NT2/D1 (cell line): Measurements from ENCODE around the gene CLCN5.
A peak's percentile ranks its signal among the peaks of the same experiment; 100 is the strongest.

Experiments
- DNase-seq: peaks from one replicate; pipeline ENCODE4 v3.0.0-alpha.2; 2011; ENCODE audit warnings: low read depth, low spot score
- H3K27me3 ChIP-seq: 2 replicates; pipeline ENCODE4 v1.6.0; 2011; ENCODE audit warnings: mild to moderate bottlenecking; ENCODE audit not compliant: insufficient read length, insufficient read depth
- H3K36me3 ChIP-seq: 2 replicates; pipeline ENCODE4 v1.6.1; 2011; ENCODE audit warnings: mild to moderate bottlenecking, low read length, mixed read lengths; ENCODE audit not compliant: insufficient read depth, insufficient read length
- H3K4me1 ChIP-seq: 2 replicates; pipeline ENCODE4 v1.5.1; 2011; ENCODE audit not compliant: insufficient read depth, insufficient read length
- H3K4me3 ChIP-seq: 2 replicates; pipeline ENCODE4 v1.5.1; 2011; ENCODE audit warnings: low read depth; ENCODE audit not compliant: insufficient read length
- H3K9ac ChIP-seq: 2 replicates; pipeline ENCODE4 v1.6.0; 2011; ENCODE audit warnings: low read depth; ENCODE audit not compliant: insufficient read length
- H3K9me3 ChIP-seq: 2 replicates; pipeline ENCODE4 v1.5.1; 2011; ENCODE audit warnings: mild to moderate bottlenecking, low read length; ENCODE audit not compliant: insufficient read depth
- SUZ12 ChIP-seq: IDR thresholded peaks from 2 replicates; pipeline ENCODE4 v1.6.1; 2011; ENCODE audit not compliant: insufficient read length, insufficient read depth; ENCODE audit errors: extremely low read depth
- YY1 ChIP-seq: IDR thresholded peaks from 2 replicates; pipeline ENCODE4 v1.6.1; 2011; ENCODE audit not compliant: insufficient read length, insufficient read depth
- ZNF274 ChIP-seq: IDR thresholded peaks from 2 replicates; pipeline ENCODE4 v1.6.1; 2011; ENCODE audit warnings: mild to moderate bottlenecking, low read depth, low read length

CLCN5 gene

DNA sequence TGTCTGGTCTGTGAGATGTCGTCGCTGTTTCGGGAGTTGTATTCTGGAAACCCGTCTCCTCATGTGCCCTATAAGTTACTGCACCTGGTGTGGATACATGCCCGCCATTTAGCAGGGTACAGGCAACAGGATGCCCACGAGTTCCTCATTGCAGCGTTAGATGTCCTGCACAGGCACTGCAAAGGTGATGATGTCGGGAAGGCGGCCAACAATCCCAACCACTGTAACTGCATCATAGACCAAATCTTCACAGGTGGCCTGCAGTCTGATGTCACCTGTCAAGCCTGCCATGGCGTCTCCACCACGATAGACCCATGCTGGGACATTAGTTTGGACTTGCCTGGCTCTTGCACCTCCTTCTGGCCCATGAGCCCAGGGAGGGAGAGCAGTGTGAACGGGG, 41.7 kb upstream of the CLCN5 start:
- Histone ChIP-seq H3K9me3 (no peaks in the 10 kb centered on the region), H3K4me1 (peaks cover 4% of the 10 kb centered on the region), H3K27me3 (no peaks in the 10 kb centered on the region), H3K4me3 (no peak overlapping the region), H3K36me3 (peaks cover 22% of the 10 kb centered on the region), H3K9ac (no peak overlapping the region)
- no peak for TF ChIP-seq ZNF274
- no peak for TF ChIP-seq YY1
- TF ChIP-seq SUZ12, result no peak
- DNase-seq, result no peak

DNA sequence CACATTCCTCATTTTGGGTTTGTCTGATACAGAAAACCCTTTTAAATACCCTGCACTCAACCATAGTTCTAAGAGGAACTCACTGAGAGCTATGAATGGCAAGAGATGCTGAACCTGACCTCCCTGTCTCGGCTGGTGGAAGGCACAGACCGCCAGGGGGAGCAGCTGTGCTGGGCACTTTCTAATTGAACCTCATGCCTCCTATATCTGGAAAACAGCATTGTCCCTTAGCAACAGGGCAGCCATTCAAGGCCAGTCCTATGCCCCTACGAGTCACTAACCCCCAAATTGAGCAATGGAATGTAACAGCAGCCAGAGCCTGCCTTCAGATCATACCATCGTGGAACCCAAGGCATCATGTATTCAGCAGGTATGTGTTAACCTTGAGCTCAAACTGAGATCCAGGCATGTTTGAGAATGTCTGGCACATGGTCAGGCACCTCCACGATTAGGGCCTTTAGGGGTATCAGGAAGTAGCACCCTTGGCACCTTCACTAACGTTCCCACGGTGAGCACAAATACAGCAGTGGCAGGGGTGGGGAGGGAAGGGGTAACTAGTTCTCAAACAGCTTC, 38.0 kb upstream of the CLCN5 start:
- no peaks in the 10 kb centered on the region for H3K27me3 ChIP-seq
- H3K9me3 ChIP-seq, result no peaks in the 10 kb centered on the region
- no peak overlapping the region for H3K4me3 ChIP-seq
- no peak overlapping the region for H3K9ac ChIP-seq
- no peak for TF ChIP-seq SUZ12
- TF ChIP-seq YY1, result no peak
- TF ChIP-seq ZNF274, result no peak
- peaks cover 22% of the 10 kb centered on the region for H3K36me3 ChIP-seq
- H3K4me1 ChIP-seq, result no peaks in the 10 kb centered on the region
- DNase-seq, result peak; percentile 68

DNA sequence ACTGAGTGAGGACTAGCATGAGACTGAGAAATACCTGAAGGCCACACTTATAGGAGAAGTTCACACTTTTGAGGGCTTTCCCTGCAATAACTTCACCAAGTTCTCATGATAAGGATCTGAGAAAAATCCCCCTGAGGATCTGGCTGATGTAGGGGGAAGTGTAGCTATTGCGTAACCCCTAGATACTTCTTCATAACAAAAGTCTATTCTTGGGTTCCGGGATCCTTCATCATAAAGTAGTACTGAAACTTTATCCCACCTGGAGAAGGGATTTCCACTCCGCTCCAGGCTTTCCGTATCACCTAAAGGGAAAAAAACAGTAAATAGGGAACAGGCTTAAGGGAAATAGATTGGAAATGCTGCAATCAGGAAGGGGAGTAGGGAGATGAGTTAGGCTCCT, 29.9 kb upstream of the CLCN5 start:
- H3K9ac ChIP-seq, result no peak overlapping the region
- DNase-seq, result no peak
- H3K4me1 ChIP-seq, result no peaks in the 10 kb centered on the region
- TF ChIP-seq SUZ12 (no peak), YY1 (no peak), ZNF274 (no peak)
- H3K9me3 ChIP-seq, result peaks cover 11% of the 10 kb centered on the region; the same call in 1 of the 2 replicates
- H3K36me3 ChIP-seq, result no peaks in the 10 kb centered on the region
- H3K4me3 ChIP-seq, result no peak overlapping the region
- H3K27me3 ChIP-seq, result no peaks in the 10 kb centered on the region

DNA sequence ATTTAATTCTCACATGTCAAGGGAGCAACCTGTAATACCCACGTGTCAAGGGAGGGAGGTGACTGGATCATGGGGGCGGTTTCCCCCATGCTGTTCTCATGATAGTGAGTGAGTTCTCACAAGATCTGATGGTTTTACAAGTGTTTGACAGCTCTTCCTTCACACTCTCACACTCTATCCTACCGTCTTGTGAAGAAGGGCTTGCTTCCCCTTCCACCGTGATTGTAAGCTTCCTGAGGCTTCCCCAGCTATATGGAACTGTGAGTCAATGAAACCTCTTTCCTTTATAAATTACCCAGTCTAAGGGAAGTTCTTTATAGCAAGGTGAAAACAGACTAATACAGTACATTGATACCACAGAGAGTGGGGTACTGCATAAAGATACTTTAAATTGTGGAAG, 25.4 kb upstream of the CLCN5 start:
- Histone ChIP-seq H3K36me3 (no peaks in the 10 kb centered on the region), H3K9me3 (peaks cover 27% of the 10 kb centered on the region; the same call in 1 of the 2 replicates), H3K9ac (no peak overlapping the region), H3K27me3 (no peaks in the 10 kb centered on the region), H3K4me1 (no peaks in the 10 kb centered on the region), H3K4me3 (no peak overlapping the region)
- no peak for TF ChIP-seq ZNF274
- no peak for TF ChIP-seq YY1
- no peak for TF ChIP-seq SUZ12
- no peak for DNase-seq

DNA sequence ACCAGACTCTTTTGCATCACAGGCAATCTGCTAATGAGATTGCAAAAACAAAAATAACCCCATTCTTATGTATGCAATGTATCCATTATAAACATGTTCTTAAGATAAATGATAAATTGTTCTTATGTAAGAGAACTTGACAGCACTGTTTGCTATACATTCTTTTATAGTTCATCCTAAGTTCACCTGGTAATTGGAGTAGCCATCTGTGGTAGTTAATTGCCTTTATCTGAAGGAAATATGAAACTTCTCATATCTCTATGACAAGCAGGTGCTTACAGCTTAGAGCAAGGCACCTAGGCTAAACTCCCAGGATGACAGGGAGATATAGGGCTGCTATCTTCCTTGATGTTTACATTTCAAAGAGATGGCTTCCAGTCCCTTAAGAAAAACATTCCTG, 21.3 kb upstream of the CLCN5 start:
- Histone ChIP-seq H3K9me3 (peaks cover 35% of the 10 kb centered on the region), H3K27me3 (no peaks in the 10 kb centered on the region), H3K4me1 (no peaks in the 10 kb centered on the region), H3K9ac (no peak overlapping the region), H3K4me3 (no peak overlapping the region), H3K36me3 (no peaks in the 10 kb centered on the region)
- TF ChIP-seq YY1 (no peak), SUZ12 (no peak), ZNF274 (no peak)
- DNase-seq, result no peak

DNA sequence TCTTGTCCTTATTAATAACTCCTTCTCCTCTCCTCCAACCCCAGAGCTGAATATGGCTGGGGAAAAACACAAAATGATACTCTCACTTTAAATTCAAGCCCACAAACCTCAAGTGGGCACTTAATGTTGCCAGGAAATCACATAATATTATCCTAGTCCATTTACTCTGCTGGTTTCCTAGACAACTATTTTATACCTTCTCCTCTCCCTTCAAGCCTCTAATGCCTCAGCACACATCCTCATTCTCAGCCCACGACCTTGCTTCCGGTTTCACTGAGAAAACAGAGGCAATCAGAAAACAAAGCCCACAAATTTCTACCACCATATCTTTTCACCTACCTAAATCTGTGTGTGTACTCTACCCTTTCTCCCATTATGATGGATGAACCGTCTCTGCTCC, 12.1 kb upstream of the CLCN5 start:
- Histone ChIP-seq H3K4me3 (no peak overlapping the region), H3K9me3 (peaks cover 5% of the 10 kb centered on the region; the same call in 1 of the 2 replicates), H3K36me3 (no peaks in the 10 kb centered on the region), H3K9ac (no peak overlapping the region), H3K4me1 (no peaks in the 10 kb centered on the region), H3K27me3 (no peaks in the 10 kb centered on the region)
- DNase-seq, result no peak
- TF ChIP-seq YY1 (no peak), ZNF274 (no peak), SUZ12 (no peak)

DNA sequence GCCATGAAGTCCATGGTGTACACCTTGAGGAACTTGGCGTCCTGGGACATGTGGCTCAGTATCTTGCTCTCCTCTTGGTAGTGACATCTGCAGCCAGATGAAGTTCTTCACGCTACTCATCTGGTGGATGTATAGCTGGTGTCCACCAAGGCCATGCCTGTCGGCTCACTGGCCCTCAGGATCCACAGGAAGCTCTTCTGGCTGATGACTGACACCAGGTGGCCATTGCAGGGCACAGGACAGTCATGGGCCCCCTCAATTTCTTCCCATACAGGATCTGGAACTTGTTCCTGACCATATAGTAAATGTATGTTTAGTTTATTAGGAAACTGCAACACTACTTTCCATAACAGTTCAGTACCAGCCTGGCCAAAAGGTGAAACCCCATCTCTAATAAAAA, 10.3 kb upstream of the CLCN5 start:
- Histone ChIP-seq H3K4me3 (no peak overlapping the region), H3K9ac (no peak overlapping the region), H3K36me3 (no peaks in the 10 kb centered on the region), H3K9me3 (no peaks in the 10 kb centered on the region), H3K27me3 (no peaks in the 10 kb centered on the region), H3K4me1 (no peaks in the 10 kb centered on the region)
- DNase-seq, result no peak
- TF ChIP-seq ZNF274 (no peak), YY1 (no peak), SUZ12 (no peak)
